G401 (cell line): Measurements from ENCODE around the gene SBNO2. TPM values are rescaled to one million over a fixed set of nuclear protein-coding genes. Genes with fewer than 3 reads are reported as not detected.

ENCODE experiments used
- DNase-seq: peaks from one replicate; pipeline ENCODE4 v3.0.0-alpha.2; 2015; ENCODE audit warnings: low spot score
- in situ Hi-C: cut with HindIII; loops from 2 replicates; pipeline ENCODE4 v1.10.0; 2016; ENCODE audit warnings: low sequenced_read_pairs, mixed read lengths
- total RNA-seq: library from RNA; depleted of rRNA; stranded (reverse); fragments of >200 nt; shearing (Covaris generic); gene quantifications from 2 replicates; pipeline ENCODE4 v1.2.3, GENCODE V29; 2014

The SBNO2 gene
- total RNA-seq, 1 experiment from 2014 or later, result 25.1 TPM

- in situ Hi-C loops, result no loop called here
- no peak for DNase-seq
Measured at GRCh38 chr19:1103132-1103707, 70.8 kb downstream of the SBNO2 start.

GRCh38 chr19:1102407-1103131 lies 71.5 kb downstream of the SBNO2 start:
- in situ Hi-C loops, result no loop called here
- DNase-seq, result no peak

- in situ Hi-C loops, result no loop called here
- no peak for DNase-seq
Measured at GRCh38 chr19:1101337-1101698, 72.8 kb downstream of the SBNO2 start.

- no peak for DNase-seq
- in situ Hi-C loops, result no loop called here
Measured at GRCh38 chr19:1098177-1099051, 75.7 kb downstream of the SBNO2 start.

GRCh38 chr19:1097810-1098176 lies 76.3 kb downstream of the SBNO2 start:
- in situ Hi-C loops, result no loop called here
- no peak for DNase-seq

GRCh38 chr19:1094978-1095701 lies 78.9 kb downstream of the SBNO2 start, which contains the start of gene POLR2E:
TSS of gene POLR2E (minus strand) at chr19:1095375. CDS start at chr19:1095315, 60 bp downstream.
- in situ Hi-C loops, result no loop called here
- peak; percentile 99 for DNase-seq

GRCh38 chr19:1094655-1094977 lies 79.5 kb downstream of the SBNO2 start:
- no peak for DNase-seq
- in situ Hi-C loops, result no loop called here

- no peak for DNase-seq
- in situ Hi-C loops, result no loop called here
Measured at GRCh38 chr19:1093811-1094553, 80.1 kb downstream of the SBNO2 start.

- in situ Hi-C loops, result no loop called here
- DNase-seq, result no peak
Measured at GRCh38 chr19:1093330-1093729, 80.7 kb downstream of the SBNO2 start.

GRCh38 chr19:1091544-1092175 lies 82.4 kb downstream of the SBNO2 start:
- in situ Hi-C loops, result no loop called here
- DNase-seq, result no peak

GRCh38 chr19:1090731-1091543 lies 83.1 kb downstream of the SBNO2 start:
- in situ Hi-C loops, result no loop called here
- no peak for DNase-seq

GRCh38 chr19:1089891-1090290 lies 84.2 kb downstream of the SBNO2 start:
- no peak for DNase-seq
- in situ Hi-C loops, result no loop called here

- no peak for DNase-seq
- in situ Hi-C loops, result no loop called here
Measured at GRCh38 chr19:1089126-1089771, 84.8 kb downstream of the SBNO2 start.

GRCh38 chr19:1088416-1089010 lies 85.6 kb downstream of the SBNO2 start:
- in situ Hi-C loops, result no loop called here
- DNase-seq, result no peak

- in situ Hi-C loops, result no loop called here
- no peak for DNase-seq
Measured at GRCh38 chr19:1087813-1088415, 86.2 kb downstream of the SBNO2 start.

- DNase-seq, result no peak
- in situ Hi-C loops, result no loop called here
Measured at GRCh38 chr19:1086613-1087012, 87.5 kb downstream of the SBNO2 start.
